ENCODE results near the gene RGS12.

RGS12 gene, protein sequence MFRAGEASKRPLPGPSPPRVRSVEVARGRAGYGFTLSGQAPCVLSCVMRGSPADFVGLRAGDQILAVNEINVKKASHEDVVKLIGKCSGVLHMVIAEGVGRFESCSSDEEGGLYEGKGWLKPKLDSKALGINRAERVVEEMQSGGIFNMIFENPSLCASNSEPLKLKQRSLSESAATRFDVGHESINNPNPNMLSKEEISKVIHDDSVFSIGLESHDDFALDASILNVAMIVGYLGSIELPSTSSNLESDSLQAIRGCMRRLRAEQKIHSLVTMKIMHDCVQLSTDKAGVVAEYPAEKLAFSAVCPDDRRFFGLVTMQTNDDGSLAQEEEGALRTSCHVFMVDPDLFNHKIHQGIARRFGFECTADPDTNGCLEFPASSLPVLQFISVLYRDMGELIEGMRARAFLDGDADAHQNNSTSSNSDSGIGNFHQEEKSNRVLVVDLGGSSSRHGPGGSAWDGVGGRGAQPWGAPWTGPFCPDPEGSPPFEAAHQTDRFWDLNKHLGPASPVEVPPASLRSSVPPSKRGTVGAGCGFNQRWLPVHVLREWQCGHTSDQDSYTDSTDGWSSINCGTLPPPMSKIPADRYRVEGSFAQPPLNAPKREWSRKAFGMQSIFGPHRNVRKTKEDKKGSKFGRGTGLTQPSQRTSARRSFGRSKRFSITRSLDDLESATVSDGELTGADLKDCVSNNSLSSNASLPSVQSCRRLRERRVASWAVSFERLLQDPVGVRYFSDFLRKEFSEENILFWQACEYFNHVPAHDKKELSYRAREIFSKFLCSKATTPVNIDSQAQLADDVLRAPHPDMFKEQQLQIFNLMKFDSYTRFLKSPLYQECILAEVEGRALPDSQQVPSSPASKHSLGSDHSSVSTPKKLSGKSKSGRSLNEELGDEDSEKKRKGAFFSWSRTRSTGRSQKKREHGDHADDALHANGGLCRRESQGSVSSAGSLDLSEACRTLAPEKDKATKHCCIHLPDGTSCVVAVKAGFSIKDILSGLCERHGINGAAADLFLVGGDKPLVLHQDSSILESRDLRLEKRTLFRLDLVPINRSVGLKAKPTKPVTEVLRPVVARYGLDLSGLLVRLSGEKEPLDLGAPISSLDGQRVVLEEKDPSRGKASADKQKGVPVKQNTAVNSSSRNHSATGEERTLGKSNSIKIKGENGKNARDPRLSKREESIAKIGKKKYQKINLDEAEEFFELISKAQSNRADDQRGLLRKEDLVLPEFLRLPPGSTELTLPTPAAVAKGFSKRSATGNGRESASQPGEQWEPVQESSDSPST (N-terminal part only)

GRCh38 chr4:3292571-3293400 is at the start of gene RGS12:
Gene RGS12, plus strand, starts transcription at chr4:3293021. Its CDS starts 23,150 bp downstream, at chr4:3316171.
- peak; percentile 94 for DNase-seq (ENCODE audit: low spot score)

- no peak for DNase-seq (ENCODE audit: low spot score)
These were observed 49.6 kb upstream of the RGS12 start for GRCh38 chr4:3243136-3243780.

DNA sequence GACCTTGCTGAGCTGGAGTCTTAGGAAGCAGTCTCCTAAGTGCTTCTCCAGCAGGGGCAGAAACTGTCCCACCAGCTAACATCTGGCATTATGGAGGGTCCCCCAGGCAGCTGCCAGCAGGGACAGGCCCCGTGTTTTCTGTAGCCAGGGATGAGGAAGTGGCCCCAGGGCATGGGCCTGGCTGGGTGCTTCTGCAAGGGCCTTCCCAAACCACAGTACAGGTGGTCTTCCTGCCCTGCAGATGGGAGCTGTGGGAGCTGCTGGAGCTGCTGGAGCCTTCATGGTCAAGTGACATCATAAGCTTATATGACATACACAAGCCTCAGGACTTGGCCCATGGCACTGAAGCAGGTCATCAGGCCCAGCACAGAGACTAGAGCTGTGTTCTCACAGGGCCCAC is 48.8 kb upstream of the RGS12 start:
- no peak for DNase-seq (ENCODE audit: low spot score)

GRCh38 chr4:3244747-3245146 is 48.1 kb upstream of the RGS12 start:
- DNase-seq (ENCODE audit: low spot score): no peak

GRCh38 chr4:3245676-3246075 is 47.1 kb upstream of the RGS12 start:
- DNase-seq (ENCODE audit: low spot score): no peak

DNA sequence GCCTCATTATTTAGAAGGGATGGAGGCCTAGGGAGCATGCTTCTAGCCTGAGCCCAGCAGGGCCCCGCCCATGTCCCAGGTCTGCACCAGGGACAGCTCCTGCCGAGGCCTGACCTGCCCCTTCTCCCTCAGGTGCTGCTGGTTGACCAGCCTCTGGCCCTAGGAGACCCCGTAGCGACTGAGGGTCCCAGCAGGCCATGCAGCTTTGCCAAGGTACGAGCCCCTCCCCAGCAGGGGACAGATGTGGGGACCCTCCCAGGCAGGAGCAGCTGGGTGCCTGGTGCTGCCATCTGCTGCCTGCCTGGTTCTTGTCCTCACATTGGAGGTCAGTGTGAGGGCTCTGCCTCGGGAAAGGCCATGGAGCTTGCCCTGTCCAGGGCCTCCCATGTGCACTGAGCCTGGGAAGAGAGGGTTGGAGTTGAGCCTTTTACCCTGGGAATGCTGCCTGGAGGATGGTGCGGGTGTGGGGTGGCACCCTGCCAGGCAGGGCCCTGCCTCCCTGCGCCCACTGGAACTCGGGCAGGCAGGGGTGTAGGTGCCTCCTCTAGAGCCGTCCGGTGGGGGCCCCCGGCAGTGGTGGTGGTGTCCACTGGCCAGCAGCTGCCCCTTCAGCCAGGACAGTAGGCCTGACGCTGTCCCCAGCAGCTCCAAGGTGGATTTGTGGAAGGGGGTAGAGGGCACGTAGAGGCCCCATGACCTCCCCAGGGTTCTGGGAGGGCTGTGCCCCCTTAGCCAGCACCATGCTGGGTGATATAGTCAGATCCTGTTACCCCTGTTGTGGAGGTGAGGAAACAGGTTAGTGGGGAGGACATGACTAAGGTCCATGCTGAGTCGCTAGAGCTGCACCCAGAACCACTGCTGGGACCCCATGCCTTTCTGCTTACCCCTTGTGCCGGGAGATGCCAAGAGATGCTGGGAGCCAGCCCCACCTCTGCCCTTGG is 46.1 kb upstream of the RGS12 start:
- no peak for DNase-seq (ENCODE audit: low spot score)

DNA sequence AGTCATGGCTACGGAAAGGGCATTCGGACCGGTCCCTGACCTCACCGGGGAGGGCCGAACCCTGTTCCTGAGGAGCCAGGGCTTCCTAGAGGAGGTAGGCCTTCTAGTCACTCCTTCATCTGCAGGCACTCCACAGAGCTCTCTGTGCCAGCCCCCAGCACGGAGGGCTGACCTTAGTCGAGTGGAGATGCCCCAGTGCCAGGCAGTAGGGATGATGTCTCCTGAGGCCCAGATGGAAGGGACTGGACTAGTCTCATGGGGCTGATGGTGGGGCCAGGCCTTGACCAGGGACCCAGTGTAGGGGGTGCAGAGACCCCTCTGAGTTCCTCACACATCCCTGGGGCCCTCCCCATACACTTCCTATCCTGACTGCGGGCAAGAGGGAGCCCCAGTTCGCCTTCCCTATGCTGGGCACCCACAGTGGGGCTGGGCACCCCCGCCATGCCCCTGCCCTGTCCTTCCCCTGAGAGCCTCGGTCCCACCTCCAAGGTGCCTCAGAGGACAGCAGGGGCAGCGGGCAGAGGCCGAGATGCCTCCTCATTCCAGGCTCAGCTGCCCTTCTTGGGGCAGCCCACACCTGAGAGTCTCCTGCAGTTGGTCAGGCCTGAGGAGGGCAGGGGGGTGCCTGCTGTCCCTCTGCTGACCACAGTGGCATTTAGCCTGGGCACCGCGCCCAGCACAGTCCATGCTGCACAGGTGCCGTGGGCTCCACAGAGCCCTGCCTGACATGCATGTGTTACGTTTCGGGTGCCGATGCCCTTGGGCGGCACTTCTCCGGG is 45.2 kb upstream of the RGS12 start:
- DNase-seq (ENCODE audit: low spot score): no peak

GRCh38 chr4:3248178-3248480 is 44.7 kb upstream of the RGS12 start:
- no peak for DNase-seq (ENCODE audit: low spot score)

- peak; percentile 64 for DNase-seq (ENCODE audit: low spot score)
These were observed 43.8 kb upstream of the RGS12 start, which contains the start of gene MSANTD1 for GRCh38 chr4:3248811-3249661. Gene MSANTD1, plus strand, starts transcription at chr4:3249159. Its CDS starts 64 bp downstream, at chr4:3249223.

- no peak for DNase-seq (ENCODE audit: low spot score)
These were observed 42.9 kb upstream of the RGS12 start for GRCh38 chr4:3249711-3250437.

- DNase-seq (ENCODE audit: low spot score): no peak
These were observed 42.3 kb upstream of the RGS12 start for GRCh38 chr4:3250438-3250955.

DNA sequence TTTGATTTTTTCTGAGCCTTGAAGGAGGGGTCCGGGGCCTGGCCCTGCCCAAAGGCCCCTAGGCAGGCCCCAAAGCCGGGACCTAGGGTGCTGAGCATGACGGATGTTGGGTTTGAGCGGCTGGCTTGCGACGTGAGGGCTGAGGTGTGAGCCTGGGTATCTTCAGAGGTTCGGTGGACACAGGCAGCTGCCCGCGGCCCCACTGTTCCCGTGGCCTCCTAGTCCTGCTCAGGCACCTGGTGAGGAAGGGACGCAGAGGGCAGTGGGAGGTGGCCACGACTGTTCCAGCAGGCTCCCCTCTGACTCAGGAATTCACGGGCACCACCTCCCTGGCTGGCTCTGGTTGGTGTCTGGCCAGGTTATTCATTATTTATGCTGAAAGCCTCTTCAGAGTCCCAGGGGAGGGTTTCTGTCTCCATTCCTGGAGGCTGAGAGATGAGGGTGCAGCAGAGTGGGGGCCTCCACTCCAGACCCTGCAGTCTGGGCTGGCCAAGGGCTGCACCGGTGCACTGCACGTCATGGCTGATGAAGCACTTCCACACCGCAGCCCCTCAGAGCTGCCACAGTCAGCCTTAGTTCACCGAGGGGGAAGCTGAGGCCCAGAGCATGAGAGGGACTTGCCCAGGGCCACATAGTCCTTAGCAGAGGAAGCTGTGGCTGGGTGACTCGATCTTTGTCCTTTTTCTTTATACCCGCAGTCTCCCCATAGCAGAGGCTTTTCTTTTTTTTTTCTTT is 41.7 kb upstream of the RGS12 start:
- no peak for DNase-seq (ENCODE audit: low spot score)

- DNase-seq (ENCODE audit: low spot score): no peak
These were observed 40.9 kb upstream of the RGS12 start for GRCh38 chr4:3251691-3252479.

- no peak for DNase-seq (ENCODE audit: low spot score)
These were observed 40.4 kb upstream of the RGS12 start for GRCh38 chr4:3252480-3252828.

DNA sequence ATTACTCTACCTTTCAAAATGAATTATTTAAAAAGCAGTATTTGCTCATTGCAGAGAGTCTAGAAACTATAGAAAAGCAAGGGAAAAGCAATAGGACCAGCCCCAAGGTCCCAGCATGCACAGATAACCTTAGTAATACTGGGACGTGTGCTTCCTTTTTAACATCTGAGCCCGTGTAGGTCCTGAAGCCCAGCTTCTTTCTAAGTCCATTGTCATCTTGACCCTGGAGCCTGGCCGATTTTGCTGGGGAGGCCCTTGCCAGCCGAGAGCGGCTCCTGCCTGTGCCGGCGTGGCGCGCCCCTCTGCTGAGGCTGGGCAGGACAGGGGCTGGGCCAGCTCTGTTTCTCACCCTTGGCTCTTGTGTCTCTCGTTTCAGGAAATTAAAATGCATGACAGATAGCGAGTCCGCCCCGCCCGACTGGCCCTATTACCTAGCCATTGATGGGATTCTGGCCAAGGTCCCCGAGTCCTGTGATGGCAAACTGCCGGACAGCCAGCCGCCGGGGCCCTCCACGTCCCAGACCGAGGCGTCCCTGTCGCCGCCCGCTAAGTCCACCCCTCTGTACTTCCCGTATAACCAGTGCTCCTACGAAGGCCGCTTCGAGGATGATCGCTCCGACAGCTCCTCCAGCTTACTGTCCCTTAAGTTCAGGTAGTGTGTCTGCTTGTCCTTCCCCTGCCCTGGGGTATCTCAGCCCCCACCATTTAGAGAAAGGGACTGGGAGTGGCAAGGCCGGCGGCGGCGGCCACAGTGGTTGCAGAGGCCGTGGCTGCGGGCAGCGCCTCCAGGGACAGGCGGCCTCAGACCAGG is 39.8 kb upstream of the RGS12 start:
- DNase-seq (ENCODE audit: low spot score): no peak
